K562 (cell line): ENCODE data around the gene IL7R. TPM values are rescaled to one million over a fixed set of nuclear protein-coding genes. Genes with fewer than 3 reads are reported as not detected.

Experiments
- ATAC-seq: fragments of 200-7000 bp; cut with Tn5 transposase; 3 replicates; pipeline ENCODE4 v1.9.1; 2020; ENCODE audit warnings: moderate library complexity
- BruUV-seq: library from RNA; stranded (reverse); fragments of 400-500 nt; replicated peaks from 2 replicates; lab custom pipeline; 2021; lab: Mats Ljungman, UMichigan
- CTCF ChIA-PET: fragments of 300-600 bp; formaldehyde crosslinking; extraction: SDS; loops from one replicate; lab custom pipeline; 2021; ENCODE audit warnings: low intra/inter-chr PET ratio; lab: Yijun Ruan, JAX
- POLR2A ChIA-PET: fragments of 300-600, 350-650 bp; sonication (Branson Sonifier 250); formaldehyde crosslinking; extraction: SDS; loops from one replicate; lab custom pipeline; 2021; ENCODE audit warnings: antibody characterized with exemption, inconsistent platforms; lab: Yijun Ruan, JAX
- DNase-seq, 4 experiments: peaks; one replicate each; pipeline versions ENCODE4 v3.0.0 to v3.0.0-alpha.2; 2011 to 2018; ENCODE audit warnings: low spot score in 3 of 4, mixed read lengths in 3 of 4; ENCODE audit errors: extremely low read depth in 1 of 4
- FAIRE-seq: peaks from 2 replicates; lab custom pipeline; 2011; peaks lifted over from hg19 to GRCh38; lab: Jason Lieb, UNC
- H2AFZ ChIP-seq: 2 replicates; pipeline ENCODE4 v1.6.0; 2011; ENCODE audit warnings: low read depth, low read length, control low read depth, inconsistent platforms
- H3K27ac ChIP-seq: fragments of 200-600 bp; 3 replicates; pipeline ENCODE4 v1.8.0; 2011; ENCODE audit warnings: low read depth, mild to moderate bottlenecking, control low read depth, inconsistent platforms, low read length, moderate library complexity, mixed read lengths; ENCODE audit errors: extremely low read depth
- H3K27me3 ChIP-seq, 2 experiments: fragments of 300-600 bp in 1 of 2; 2 replicates in 1 of 2; 3 replicates in 1 of 2; pipeline versions ENCODE4 v1.6.0 to v1.8.0; 2011; ENCODE audit warnings: inconsistent platforms in 2 of 2, low read length in 2 of 2, mild to moderate bottlenecking in 1 of 2, mixed read lengths in 1 of 2, moderate library complexity in 1 of 2; ENCODE audit not compliant: control insufficient read depth in 2 of 2, insufficient read depth in 2 of 2
- H3K36me3 ChIP-seq: fragments of 300-600 bp; 3 replicates; pipeline ENCODE4 v1.8.0; 2011; ENCODE audit warnings: mild to moderate bottlenecking, low read length, inconsistent platforms; ENCODE audit not compliant: control insufficient read depth, insufficient read depth
- H3K4me1 ChIP-seq, 2 experiments: fragments of 200-600 bp in 1 of 2; replicated peaks in 1 of 2; 2 replicates in 1 of 2; 3 replicates in 1 of 2; pipeline versions ENCODE4 v1.5.1 to v1.8.0; 2011; ENCODE audit warnings: inconsistent platforms in 2 of 2, low read length in 2 of 2, mild to moderate bottlenecking in 1 of 2, mixed read lengths in 1 of 2, moderate library complexity in 1 of 2; ENCODE audit not compliant: control insufficient read depth in 2 of 2, insufficient read depth in 2 of 2
- H3K4me2 ChIP-seq: 2 replicates; pipeline ENCODE4 v1.6.1; 2011; ENCODE audit warnings: low read length, control low read depth, inconsistent platforms, mixed read lengths; ENCODE audit not compliant: insufficient read depth
- H3K4me3 ChIP-seq: fragments of 200-600 bp; sonication (generic), shearing (Covaris generic); 2 replicates; pipeline ENCODE4 v1.5.1; 2016; ENCODE audit warnings: control low read depth, inconsistent platforms
- H3K79me2 ChIP-seq: fragments of 200-600 bp; 3 replicates; pipeline ENCODE4 v1.8.0; 2011; ENCODE audit warnings: low read length, inconsistent platforms; ENCODE audit not compliant: control insufficient read depth, insufficient read depth
- H3K9ac ChIP-seq, 2 experiments: 2 replicates each; pipeline versions ENCODE4 v1.6.0 to v1.6.1; 2011; ENCODE audit warnings: low read depth in 2 of 2, low read length in 2 of 2, control low read depth in 1 of 2, inconsistent platforms in 1 of 2, mild to moderate bottlenecking in 1 of 2, mixed read lengths in 1 of 2; ENCODE audit not compliant: insufficient read depth in 1 of 2
- H3K9me1 ChIP-seq: one replicate; pipeline ENCODE4 v1.6.0; 2011; ENCODE audit warnings: inconsistent platforms, mild to moderate bottlenecking, low read length, moderate library complexity; ENCODE audit not compliant: control insufficient read depth, insufficient read depth
- H3K9me3 ChIP-seq: replicated peaks from 2 replicates; pipeline ENCODE4 v1.5.1; 2011; ENCODE audit warnings: low read depth, low read length, inconsistent platforms; ENCODE audit not compliant: control insufficient read depth, insufficient read depth
- H4K20me1 ChIP-seq: replicated peaks from 2 replicates; pipeline ENCODE4 v1.6.1; 2011; ENCODE audit warnings: low read length, inconsistent platforms, mixed read lengths; ENCODE audit not compliant: control insufficient read depth, insufficient read depth
- DPF2 ChIP-seq: fragments of 450-650 bp; IDR thresholded peaks from 2 replicates; pipeline ENCODE4 v1.6.1; 2016
- HDAC1 ChIP-seq, 2 experiments: fragments of 450-650 bp; IDR thresholded peaks; 2 replicates each; pipeline ENCODE4 v1.6.1; 2016 to 2017; ENCODE audit warnings: inconsistent platforms in 1 of 2, mild to moderate bottlenecking in 1 of 2, moderate library complexity in 1 of 2
- HLTF ChIP-seq: fragments of 450-650 bp; IDR thresholded peaks from 2 replicates; pipeline ENCODE4 v1.6.1; 2016
- MAX ChIP-seq: sonication (generic); formaldehyde crosslinking; IDR thresholded peaks from 2 replicates; pipeline ENCODE4 v1.9.0; 2022; ENCODE audit warnings: mild to moderate bottlenecking, missing genetic modification reagents
- NONO ChIP-seq, 2 experiments: fragments of 200-400 bp in 1 of 2; fragments of 450-650 bp in 1 of 2; formaldehyde crosslinking in 1 of 2; IDR thresholded peaks; 2 replicates each; pipeline ENCODE4 v1.6.1; 2017; ENCODE audit warnings: low read depth in 2 of 2, mild to moderate bottlenecking in 2 of 2, moderate library complexity in 2 of 2, low read length in 1 of 2
- SFPQ ChIP-seq: fragments of 200-400 bp; formaldehyde crosslinking; IDR thresholded peaks from 2 replicates; pipeline ENCODE4 v1.6.1; 2017; ENCODE audit warnings: mild to moderate bottlenecking, low read depth, low read length, moderate library complexity
- ZFX ChIP-seq: sonication (generic); formaldehyde crosslinking; IDR thresholded peaks from 2 replicates; pipeline ENCODE4 v1.8.0; 2022; ENCODE audit warnings: mild to moderate bottlenecking, missing genetic modification reagents, moderate library complexity
- ZNF444 ChIP-seq: fragments of 250-450 bp; sonication (Bioruptor Pico); IDR thresholded peaks from 2 replicates; pipeline ENCODE4 v1.4.0; 2020; ENCODE audit warnings: mild to moderate bottlenecking, moderate library complexity
- ZNF76 ChIP-seq: fragments of 250-450 bp; sonication (Bioruptor Pico); IDR thresholded peaks from 2 replicates; pipeline ENCODE4 v1.4.0; 2020; ENCODE audit warnings: mild to moderate bottlenecking, moderate library complexity, borderline replicate concordance
- WGBS: fragments of 100-300 bp; shearing (Covaris generic); methylation state at CpG from one replicate; pipeline ENCODE4 v1.1.6; 2016; ENCODE audit warnings: low coverage, mixed read lengths; ENCODE audit not compliant: insufficient coverage; ENCODE audit errors: missing lambda C conversion rate; 5-methylcytosine and 5-hydroxymethylcytosine counted together
- in situ Hi-C: fragments of 300-500 bp; cut with MboI; formaldehyde crosslinking; loops from 4 replicates; pipeline ENCODE4 v1.15.0; 2018; ENCODE audit warnings: inconsistent platforms, mixed read lengths
- intact Hi-C: fragments of 100-400 bp; cut with micrococcal nuclease; formaldehyde crosslinking; loops from 2 replicates; pipeline ENCODE4 v1.14.2; 2022
- polyA plus RNA-seq, 8 experiments: library from polyadenylated mRNA; depleted of rRNA in 4 of 8; stranded (reverse) in 5 of 8; unstranded in 3 of 8; fragments of >200 nt; fragmentation: Nextera tagmentation in 2 of 8; fragmentation: Illumina TruSeq in 1 of 8; extraction: Ambion mirVana in 2 of 8; extraction: Trizol in 1 of 8; gene quantifications; 2 replicates each; pipeline versions ENCODE4 v1.2.1 to v1.2.3, GENCODE V29; 2011 to 2014; ENCODE audit warnings: inconsistent platforms in 1 of 8, missing spikeins in 1 of 8
- total RNA-seq, 7 experiments: library from RNA; depleted of rRNA in 6 of 7; stranded (reverse); fragments of >200 nt in 6 of 7; fragmentation: Illumina TruSeq in 2 of 7; extraction: Trizol in 2 of 7; gene quantifications; 2 replicates each; pipeline versions ENCODE4 v1.2.1 to v1.2.3, GENCODE V29; 2011 to 2021; ENCODE audit warnings: low replicate concordance in 1 of 7
- TF ChIP-seq, protein P1 (sequence below): fragments of 450-650 bp; IDR thresholded peaks from 2 replicates; pipeline ENCODE4 v1.6.1; 2016; ENCODE audit warnings: borderline replicate concordance
- TF ChIP-seq, protein P2 (sequence below): sonication (generic); formaldehyde crosslinking; IDR thresholded peaks from 2 replicates; pipeline ENCODE4 v1.8.1; 2023; ENCODE audit warnings: mild to moderate bottlenecking, missing genetic modification reagents, moderate library complexity
- TF ChIP-seq, protein P3 (sequence below): IDR thresholded peaks from 3 replicates; pipeline ENCODE4 v1.6.1; 2011; ENCODE audit warnings: borderline replicate concordance, mild to moderate bottlenecking, moderate library complexity; ENCODE audit not compliant: insufficient read length; ENCODE audit errors: extremely low read depth
- TF ChIP-seq, protein P4 (sequence below): sonication (generic); formaldehyde crosslinking; IDR thresholded peaks from 2 replicates; pipeline ENCODE4 v1.8.0; 2023; ENCODE audit warnings: mild to moderate bottlenecking, missing genetic modification reagents

The IL7R gene
- total and polyA plus RNA-seq, 9 of the 15 experiments (the other 6 are each of a cell fraction or from before 2014, with no cell fraction given) = 0.04 to 0.98 (median 0.09) TPM; not detected in 3

- BruUV-seq = no TSS peak
- H2AFZ ChIP-seq = no peak overlapping the region
- in situ Hi-C loops = no loop called here
- no peak overlapping the region for H3K9ac ChIP-seq
- no peak overlapping the region for H3K4me2 ChIP-seq
- no peaks in the 10 kb centered on the region for H3K79me2 ChIP-seq
- no peaks in the 10 kb centered on the region for H3K9me1 ChIP-seq
- DNase-seq = no peak
- H3K27me3 ChIP-seq = no peaks in the 10 kb centered on the region
- 0% methylated on average over 4 of the region's 4 CpGs for whole genome bisulfite sequencing
- H3K9me3 ChIP-seq = no peaks in the 10 kb centered on the region
- POLR2A ChIA-PET = no interaction called here
- no peak for ATAC-seq
- intact Hi-C loops = no loop called here
- H4K20me1 ChIP-seq = no peaks in the 10 kb centered on the region
- no peaks in the 10 kb centered on the region for H3K36me3 ChIP-seq
- H3K4me3 ChIP-seq = no peak overlapping the region
- no peaks in the 10 kb centered on the region for H3K4me1 ChIP-seq
- H3K27ac ChIP-seq = no peak overlapping the region
- CTCF ChIA-PET = no interaction called here
- no peak for FAIRE-seq
- TF ChIP-seq ZFX (CRISPR knock-in tag) = no peak
- TF ChIP-seq, protein P1, sequence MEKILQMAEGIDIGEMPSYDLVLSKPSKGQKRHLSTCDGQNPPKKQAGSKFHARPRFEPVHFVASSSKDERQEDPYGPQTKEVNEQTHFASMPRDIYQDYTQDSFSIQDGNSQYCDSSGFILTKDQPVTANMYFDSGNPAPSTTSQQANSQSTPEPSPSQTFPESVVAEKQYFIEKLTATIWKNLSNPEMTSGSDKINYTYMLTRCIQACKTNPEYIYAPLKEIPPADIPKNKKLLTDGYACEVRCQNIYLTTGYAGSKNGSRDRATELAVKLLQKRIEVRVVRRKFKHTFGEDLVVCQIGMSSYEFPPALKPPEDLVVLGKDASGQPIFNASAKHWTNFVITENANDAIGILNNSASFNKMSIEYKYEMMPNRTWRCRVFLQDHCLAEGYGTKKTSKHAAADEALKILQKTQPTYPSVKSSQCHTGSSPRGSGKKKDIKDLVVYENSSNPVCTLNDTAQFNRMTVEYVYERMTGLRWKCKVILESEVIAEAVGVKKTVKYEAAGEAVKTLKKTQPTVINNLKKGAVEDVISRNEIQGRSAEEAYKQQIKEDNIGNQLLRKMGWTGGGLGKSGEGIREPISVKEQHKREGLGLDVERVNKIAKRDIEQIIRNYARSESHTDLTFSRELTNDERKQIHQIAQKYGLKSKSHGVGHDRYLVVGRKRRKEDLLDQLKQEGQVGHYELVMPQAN = no peak
- TF ChIP-seq ZNF444 (CRISPR knock-in tag) = no peak
- no peak for TF ChIP-seq DPF2
- TF ChIP-seq, protein P2, sequence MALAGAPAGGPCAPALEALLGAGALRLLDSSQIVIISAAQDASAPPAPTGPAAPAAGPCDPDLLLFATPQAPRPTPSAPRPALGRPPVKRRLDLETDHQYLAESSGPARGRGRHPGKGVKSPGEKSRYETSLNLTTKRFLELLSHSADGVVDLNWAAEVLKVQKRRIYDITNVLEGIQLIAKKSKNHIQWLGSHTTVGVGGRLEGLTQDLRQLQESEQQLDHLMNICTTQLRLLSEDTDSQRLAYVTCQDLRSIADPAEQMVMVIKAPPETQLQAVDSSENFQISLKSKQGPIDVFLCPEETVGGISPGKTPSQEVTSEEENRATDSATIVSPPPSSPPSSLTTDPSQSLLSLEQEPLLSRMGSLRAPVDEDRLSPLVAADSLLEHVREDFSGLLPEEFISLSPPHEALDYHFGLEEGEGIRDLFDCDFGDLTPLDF (CRISPR knock-in tag) = no peak
- TF ChIP-seq MAX (CRISPR knock-in tag) = no peak
- TF ChIP-seq, protein P3, sequence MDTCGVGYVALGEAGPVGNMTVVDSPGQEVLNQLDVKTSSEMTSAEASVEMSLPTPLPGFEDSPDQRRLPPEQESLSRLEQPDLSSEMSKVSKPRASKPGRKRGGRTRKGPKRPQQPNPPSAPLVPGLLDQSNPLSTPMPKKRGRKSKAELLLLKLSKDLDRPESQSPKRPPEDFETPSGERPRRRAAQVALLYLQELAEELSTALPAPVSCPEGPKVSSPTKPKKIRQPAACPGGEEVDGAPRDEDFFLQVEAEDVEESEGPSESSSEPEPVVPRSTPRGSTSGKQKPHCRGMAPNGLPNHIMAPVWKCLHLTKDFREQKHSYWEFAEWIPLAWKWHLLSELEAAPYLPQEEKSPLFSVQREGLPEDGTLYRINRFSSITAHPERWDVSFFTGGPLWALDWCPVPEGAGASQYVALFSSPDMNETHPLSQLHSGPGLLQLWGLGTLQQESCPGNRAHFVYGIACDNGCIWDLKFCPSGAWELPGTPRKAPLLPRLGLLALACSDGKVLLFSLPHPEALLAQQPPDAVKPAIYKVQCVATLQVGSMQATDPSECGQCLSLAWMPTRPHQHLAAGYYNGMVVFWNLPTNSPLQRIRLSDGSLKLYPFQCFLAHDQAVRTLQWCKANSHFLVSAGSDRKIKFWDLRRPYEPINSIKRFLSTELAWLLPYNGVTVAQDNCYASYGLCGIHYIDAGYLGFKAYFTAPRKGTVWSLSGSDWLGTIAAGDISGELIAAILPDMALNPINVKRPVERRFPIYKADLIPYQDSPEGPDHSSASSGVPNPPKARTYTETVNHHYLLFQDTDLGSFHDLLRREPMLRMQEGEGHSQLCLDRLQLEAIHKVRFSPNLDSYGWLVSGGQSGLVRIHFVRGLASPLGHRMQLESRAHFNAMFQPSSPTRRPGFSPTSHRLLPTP = no peak
- TF ChIP-seq NONO (IDR thresholded peaks at IDR 0.05; ENCODE audit: low read depth in 2 of 2, low read length in 1 of 2) = no peak
- no peak for TF ChIP-seq ZNF76 (CRISPR knock-in tag)
- TF ChIP-seq, protein P4, sequence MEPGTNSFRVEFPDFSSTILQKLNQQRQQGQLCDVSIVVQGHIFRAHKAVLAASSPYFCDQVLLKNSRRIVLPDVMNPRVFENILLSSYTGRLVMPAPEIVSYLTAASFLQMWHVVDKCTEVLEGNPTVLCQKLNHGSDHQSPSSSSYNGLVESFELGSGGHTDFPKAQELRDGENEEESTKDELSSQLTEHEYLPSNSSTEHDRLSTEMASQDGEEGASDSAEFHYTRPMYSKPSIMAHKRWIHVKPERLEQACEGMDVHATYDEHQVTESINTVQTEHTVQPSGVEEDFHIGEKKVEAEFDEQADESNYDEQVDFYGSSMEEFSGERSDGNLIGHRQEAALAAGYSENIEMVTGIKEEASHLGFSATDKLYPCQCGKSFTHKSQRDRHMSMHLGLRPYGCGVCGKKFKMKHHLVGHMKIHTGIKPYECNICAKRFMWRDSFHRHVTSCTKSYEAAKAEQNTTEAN = no peak
- no peak for TF ChIP-seq HLTF
- TF ChIP-seq HDAC1 (IDR thresholded peaks at IDR 0.05) = no peak
- no peak for TF ChIP-seq SFPQ
Measured at GRCh38 chr5:35919191-35919590, 62.5 kb downstream of the IL7R start.
